HG03135 (cell line): Measurements from ENCODE around the gene NRF1.
"Not testable (repeated sequence)": the region's sequence is repeated elsewhere in the genome, so short reads cannot be mapped to it uniquely, and the experiment has no call there.

Experiments used
- ATAC-seq: cut with Tn5 transposase; IDR thresholded peaks from one replicate; pipeline ENCODE4 v1.9.1; 2021; ENCODE audit warnings: mild to moderate bottlenecking, moderate library complexity; ENCODE audit not compliant: unreplicated experiment

NRF1 gene

DNA sequence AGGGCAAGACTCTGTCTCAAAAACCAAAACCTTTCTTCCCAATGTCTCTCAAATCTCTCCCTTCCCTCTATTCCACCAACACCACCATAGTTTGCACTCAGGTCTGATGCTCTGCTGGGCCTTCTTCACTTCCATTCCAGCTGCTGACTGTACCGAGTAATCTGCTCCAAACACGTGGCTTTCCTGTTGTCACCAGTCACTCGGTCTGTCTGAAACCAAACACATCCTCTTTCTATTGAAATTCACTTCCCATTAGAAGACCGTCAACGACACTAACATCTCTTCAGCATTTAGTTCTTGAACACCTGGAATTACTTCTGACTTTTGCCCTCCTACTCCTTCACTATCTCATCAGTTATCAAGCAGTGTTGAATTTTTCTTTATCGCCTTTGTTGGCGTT, 4.7 kb upstream of the NRF1 start:
- ATAC-seq, result no peak

DNA sequence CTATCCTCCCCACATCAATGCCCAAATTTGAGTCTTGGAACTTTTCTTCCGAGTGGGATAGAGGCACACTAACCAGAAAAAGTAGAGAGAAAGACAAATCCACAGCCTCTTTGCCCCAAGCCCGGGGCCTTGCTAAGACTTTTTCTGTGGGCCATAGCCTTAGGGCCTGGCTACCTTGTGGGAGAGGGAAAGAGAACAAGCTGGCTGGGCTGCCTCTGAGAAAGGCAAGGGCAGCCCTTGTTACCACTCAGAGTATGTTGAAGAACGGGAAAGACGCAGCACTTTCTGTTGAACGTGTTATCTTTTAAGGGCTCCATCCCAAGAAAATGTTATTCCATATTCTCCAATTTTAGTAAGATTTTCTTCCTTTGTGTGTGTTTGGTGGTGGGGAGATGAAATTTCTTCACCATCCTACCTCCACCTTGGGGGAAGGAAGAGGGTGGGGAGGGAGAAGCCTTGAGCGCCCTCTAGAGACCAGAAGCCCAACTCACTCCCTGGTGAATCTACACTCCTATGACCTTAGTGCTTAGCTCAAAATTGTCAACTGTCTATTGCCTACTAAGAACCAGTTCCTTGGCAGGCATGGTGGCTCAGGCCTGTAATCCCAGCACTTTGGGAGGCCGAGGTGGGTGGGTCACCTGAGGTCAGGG, 3.9 kb upstream of the NRF1 start:
- ATAC-seq, result no peak

DNA sequence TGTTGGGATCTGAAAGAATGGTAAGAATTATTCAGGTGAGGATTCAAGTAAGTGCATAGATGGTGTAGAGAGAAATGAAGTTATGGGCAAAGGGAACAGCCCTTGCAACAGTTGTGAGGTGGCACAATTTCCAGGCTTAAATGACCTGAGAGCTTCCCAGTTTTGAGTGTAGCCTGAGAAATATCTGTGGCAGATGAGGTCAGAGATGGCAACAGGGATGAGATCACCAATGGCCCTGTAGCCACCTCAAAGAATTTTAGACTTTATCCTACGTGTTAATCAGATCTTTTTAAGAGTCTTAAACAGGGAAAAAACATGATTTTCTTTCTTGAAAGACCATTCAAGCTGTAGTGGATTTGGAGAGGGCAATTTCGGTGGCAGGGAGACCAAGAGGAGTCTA, 1.9 kb upstream of the NRF1 start:
- ATAC-seq, result no peak

DNA sequence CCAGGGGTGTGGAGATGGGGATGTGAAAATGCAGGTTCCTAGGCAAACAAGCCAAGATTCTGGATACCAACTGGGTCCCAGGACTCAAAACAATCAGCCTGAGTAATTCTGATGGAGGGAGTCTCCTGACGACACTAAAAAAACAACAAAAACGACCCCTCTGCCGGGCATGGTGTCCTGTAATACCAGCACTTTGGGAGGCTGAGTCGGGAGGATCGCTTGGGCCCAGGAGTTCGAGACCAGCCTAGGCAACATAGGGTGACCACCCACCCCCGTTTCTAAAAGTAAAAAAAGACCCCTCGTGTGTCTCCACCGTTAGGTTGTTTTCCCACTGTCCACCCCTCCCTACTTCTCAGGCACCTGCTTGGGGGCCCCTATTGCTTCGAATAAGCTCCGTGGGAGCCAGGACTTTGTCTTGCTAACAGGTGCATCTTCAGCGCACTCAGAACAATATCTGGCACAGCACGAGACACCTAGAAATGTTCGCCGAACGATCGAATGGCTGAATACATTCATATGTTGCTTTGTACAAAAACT, 743 bp upstream of the NRF1 start:
- no peak for ATAC-seq

DNA sequence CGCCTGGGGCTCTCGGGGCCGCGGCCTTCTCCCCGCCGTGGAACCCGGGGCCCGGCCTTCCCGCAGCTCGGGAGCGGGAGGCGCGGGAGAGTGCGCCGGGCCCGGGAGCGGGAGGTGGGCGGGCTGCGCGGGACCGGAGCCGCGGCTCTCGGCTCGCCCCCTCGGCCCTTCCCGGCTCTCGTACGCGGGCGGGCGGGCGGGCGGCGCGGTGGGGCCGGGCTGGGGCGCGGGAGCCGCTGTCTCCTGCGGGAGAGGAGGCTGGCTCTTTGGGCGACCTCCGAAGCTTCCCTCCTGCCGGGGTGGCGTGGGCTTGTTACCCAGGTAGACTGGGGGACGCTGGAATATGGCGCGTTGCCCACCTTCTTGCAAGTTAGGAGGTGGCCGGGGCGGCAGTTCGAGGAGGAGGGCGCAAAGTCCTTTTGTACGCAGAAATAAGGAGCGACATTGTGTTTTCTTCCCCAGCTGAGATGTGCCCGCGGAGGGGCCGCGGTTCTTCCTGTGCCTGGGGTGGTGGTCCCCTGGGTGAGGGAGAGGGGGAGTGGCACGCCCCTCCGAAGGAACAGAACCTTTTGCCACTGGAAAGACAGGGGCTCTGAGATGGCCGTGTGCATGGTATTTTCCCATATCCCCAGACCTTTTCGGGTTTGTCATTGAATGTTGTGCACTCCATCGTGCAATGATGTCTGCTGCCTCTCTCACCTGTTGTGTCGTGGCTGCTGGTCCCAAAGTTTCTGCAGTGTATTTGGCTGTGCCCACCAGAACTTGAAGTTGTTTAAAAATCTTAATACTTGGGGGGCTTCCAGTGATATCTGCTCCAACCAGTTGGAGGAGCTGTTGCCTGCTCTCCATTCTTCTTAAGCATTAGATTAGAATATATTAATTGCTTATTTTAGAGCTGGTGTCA, 844 bp downstream of the NRF1 start:
- peak; percentile 25 for ATAC-seq

DNA sequence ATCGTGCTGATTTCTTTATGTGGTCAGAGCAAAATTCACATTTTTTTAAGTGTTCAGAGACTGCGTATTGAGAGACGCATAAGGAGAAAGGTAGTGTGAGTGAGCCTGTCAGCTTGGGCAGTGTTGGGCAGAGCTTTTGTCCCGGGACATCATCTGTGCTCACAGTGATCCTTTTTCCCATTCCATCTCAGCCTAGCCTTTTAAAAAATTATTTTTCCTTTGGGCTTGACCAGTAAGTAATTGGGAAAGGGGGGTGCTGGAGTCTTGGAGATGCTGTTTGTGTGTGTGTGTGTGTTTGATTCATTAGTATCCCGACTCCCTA, 1.5 kb downstream of the NRF1 start:
- ATAC-seq, result no peak

DNA sequence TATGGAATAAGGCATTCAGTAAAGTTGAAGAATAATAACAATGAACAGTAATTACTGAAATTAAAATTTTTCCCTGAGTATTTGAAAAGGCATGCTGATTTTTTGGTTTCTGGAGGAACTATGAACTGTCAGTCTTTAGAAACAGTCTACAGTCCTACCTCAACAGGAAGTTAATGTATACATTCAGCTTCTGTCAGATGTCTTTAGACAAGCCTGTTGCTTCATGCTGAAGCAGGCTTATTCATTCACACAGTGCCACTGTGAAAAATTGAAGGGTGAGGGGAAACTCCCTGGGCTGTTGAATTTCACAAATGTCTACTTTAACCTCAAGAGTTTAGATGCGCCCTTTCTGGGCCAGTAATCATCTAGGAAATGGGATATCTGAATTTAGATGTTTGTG, 3.5 kb downstream of the NRF1 start:
- no peak for ATAC-seq

DNA sequence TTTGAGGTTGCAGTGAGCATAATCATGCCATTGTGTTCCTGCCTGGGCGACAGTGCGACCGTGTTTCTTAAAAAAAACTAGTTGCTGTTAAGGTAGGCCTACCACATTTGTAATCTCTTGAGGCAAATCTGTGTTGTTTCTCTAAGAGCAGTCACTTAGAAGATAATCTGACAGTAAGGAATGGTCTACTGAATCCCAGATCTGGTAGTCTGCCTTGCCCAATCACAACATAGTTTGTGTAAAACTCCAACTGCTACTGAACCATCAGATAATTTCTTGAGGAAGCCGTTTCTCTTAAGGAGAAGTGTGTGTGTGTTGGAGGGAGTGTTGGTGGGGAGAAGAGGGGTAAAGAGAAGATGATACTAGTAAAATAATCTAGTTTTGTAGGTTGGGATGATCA, 5.0 kb downstream of the NRF1 start:
- no peak for ATAC-seq

DNA sequence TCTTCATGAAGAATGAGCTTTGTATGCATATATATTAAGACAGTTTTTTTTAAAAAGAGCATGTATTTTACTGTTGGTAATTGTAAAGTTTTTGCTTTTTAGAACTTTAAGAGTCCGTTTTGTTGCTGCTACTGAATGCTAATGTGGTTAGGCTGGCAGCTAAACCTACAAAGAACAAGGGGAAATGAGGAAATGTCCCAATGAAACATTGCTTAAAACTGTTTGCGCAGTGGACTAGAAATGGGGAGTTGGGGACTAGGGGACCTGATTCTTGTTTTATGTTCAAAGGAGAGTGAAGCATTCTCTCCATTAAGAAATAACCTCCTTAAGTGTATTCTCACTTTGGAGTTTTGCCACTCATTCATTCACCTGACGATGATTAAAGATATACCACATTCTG, 5.7 kb downstream of the NRF1 start:
- ATAC-seq, result no peak

DNA sequence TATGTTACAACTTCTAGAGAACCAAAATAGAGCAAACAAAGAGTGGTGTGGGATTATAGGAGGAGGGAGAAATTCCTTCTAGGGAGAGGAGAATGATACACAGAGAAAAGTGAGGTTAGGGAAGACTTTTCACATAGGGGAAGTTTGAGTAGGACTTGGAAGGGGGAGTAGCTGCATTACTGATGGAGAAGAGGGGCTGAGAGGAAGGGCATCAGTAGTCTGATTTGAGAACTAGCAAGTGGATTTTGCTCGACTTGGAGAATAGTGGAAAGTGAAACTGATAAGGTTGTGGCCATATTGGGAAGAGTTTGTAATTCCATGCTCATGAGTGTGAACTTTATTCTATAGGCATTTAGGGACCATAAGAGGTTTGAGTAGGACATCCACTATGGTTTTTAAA, 6.1 kb downstream of the NRF1 start:
- ATAC-seq, result no peak

DNA sequence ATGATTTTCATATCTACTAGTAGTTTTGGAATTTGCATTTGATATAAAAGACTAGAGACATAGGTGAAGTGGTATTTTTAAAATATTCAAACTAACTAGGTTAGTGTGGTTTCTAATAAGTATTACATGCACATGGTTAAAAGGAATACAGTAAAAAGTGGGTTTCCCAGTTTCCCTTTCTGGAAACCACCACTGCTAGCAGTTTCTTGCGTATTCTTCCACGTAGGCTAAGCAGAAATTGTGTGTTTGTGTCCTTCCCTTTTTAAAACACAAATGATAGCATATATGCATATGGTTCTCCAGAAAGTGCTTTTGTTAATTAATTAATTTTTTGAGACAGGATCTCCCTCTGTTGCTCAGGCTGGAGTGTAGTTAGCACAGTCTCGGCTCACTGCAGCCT, 15.4 kb downstream of the NRF1 start:
- ATAC-seq, result no peak

DNA sequence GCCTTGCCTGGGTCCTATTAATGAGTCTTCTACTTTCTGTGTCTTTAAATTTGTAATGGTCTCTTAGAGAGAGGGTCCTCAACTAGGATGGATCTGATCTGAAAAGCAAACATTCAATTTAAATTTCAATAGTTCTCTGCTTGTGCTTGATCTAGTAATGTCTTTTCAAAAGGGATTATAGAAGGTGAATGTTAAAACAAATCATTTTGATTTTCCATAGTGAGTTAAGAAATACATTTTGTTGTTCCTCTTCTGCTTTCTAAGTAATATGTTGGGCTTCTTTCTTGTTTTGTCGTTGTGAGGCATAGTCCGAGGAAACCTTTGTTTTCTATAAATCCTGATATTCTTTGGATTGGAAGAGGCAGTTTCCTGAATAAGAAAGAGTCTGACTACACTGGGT, 18.8 kb downstream of the NRF1 start:
- no peak for ATAC-seq

DNA sequence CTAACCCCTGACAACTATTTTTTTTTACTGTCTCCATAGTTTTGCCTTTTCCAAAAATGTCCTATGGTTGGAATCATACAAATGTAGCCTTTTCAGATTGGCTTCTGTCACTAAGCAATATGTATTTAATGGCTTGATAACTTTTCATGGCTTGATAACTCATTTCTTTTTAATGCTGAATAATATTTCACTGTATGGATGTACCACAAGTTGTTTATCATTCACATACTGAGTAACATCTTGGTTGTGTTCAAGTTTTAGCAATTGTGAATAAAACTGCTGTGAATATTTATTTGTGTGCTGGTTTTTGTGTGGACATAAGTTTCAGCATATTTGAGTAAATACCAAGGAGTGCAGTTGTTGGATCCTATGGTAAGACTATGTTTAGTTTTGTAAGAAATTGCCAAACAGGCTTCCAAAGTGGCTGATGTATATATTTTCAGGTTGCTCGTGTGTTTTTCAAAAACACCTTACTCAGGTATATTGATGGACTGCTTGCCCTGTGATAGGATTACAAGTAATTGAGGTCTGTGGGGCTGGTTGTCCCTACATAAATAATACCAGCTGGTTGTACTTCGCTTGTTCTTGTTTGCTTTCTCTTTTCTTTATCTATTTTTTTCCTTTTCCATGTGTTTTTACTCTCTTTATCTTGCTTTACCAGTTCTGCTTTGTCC, 23.0 kb downstream of the NRF1 start:
- ATAC-seq, result no peak

DNA sequence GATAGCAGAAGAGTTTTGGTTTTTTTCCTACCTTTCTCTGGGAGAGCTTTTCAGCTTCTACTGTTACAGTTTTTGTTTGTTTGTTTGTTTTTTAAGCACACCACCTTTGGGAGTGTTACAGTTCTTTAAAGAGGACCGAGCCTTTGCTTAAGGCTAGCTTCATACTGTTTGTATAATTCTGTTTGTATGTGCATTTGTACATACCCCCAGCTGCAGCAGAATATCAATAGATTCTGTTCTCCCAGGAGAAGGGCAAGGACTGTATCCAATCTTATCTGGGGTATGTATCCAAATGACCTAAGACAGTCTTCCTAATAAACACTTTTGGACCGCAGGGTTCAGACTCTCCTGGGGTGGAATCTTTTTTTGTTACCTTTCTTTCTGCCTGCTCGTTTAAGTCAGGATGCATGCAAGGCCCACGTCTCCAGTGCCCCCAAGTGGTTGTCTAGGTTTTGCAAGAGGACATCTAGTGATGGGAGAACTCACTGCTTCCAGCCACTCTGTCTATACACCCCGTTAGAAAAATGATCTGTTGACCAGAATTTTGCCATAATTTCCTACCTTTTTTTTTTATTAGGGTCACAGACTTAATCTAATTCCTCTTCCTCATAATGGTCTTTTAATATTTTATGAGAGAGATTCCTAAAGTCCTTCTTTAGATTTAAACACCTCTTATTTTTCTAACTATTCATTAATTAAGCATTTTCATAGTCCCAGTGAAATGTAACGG, 23.9 kb downstream of the NRF1 start:
- peak; percentile 78 for ATAC-seq

DNA sequence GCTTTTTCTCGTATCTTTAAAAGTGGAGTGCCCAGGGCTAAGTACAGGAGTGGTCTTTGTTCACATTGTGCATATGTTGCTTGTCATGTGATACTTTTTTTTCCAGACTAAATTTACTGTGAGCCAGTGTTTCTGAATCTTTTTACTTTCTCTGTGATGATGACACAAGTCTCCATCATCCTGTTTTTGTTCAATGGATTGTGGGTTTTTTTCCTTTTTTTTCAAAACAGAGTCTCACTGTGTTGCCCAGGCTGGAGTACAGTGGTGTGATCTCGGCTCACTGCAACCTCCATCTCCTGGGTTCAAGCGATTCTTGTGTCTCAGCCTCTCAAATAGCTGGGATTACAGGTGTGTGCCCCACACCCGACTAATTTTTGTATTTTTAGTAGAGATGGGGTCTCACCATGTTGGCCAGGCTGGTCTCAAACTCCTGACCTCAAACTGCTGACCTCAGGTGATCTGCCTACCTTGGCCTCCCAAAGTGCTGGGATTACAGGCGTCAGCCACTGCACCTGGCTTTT, 24.6 kb downstream of the NRF1 start:
- ATAC-seq, result not testable (repeated sequence)

DNA sequence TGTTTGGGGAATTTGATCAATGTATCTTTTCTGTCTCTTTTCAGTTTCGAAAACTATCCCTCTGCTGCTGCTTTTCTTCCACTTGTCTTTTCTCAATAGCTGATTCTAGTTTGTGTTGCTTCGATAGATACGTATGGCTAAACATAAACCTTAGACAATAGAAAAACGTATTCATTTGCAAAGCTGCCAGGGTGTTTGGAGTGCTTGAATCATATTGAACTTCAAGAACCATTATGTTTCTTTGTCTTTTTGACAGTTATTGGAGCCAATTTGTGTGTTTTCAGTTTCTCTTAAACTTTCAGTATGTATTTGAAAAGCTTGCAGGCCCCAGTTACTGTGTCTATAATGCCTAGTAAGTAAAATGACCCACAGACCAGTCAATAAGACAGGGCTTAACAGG, 25.1 kb downstream of the NRF1 start:
- ATAC-seq, result no peak

DNA sequence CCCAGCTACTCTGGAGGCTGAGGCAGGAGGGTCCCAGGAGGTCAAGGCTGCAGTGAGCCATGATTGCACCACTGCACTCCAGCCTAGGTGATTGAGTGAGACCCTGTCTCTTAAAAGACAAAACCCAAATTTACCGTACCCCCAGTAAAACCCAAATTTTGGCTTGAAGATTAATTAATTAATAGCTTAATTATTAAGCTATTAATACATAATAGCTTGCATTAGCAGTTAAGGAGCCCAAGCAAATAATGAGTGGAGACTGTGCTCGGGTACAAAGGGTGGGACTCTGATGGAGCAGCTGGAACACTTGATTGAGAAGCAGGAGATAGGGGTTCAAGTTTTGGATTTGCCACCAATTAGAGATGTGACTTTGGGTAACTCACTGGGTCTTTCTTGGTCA, 28.9 kb downstream of the NRF1 start:
- no peak for ATAC-seq

DNA sequence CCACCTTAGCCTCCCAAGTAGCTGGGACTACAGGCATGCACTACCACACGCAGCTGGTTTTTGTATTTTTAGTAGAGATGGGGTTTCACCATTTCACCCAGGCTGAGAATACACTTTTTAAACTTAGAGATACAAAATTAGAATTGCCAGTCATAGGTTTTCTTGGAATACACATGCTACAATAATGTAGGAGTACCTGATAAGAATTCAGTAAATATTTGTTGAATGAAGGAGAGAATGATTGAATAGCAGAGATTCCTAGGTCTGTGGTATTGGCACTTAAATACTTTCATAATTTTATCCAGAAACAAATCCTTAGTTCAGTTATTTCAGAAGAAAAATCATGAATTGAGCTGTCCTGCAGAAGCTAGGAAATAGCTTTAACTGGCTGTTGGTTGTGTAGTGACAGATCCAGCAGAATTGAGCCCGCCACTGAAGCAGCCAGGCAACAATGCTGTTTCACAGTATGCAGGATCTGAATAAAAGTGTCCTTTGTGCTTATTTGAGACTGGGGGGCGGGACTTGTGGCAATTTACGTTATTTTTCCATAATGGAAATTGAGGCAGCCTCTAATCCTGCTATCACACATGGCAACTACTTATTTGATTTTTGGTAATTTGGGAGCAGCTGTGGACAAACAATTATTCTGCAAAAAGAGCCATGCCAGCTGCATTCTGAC, 31.5 kb downstream of the NRF1 start:
- no peak for ATAC-seq

DNA sequence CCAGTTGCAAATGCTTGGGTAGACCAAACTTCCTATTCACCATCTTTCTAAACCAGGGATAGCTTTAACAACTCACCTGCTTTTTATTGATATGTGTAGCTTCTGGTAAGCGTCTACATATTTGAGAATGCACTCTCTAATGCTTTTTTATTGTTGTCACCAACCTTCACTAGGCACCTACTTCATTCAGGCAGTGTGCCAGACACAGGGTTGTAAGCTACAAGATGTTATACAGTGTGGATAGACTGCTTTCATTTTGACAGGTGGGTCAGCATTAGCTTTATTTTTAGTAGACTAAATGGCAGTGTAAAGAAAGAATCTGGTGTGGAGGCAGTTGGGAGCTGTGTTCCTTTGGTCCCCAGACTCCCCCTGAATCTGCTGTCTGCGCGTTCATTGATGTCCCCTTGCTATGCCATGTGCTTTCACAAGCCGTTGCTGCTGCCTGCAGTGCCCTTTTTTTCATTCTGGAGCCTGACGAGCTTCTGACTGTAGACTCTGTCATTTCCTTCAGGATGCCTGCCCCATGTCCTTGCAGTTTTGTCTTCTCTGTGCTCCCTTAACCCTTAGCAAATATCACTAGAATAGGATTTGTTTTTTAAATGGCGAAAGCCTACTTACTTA, 32.1 kb downstream of the NRF1 start:
- no peak for ATAC-seq

DNA sequence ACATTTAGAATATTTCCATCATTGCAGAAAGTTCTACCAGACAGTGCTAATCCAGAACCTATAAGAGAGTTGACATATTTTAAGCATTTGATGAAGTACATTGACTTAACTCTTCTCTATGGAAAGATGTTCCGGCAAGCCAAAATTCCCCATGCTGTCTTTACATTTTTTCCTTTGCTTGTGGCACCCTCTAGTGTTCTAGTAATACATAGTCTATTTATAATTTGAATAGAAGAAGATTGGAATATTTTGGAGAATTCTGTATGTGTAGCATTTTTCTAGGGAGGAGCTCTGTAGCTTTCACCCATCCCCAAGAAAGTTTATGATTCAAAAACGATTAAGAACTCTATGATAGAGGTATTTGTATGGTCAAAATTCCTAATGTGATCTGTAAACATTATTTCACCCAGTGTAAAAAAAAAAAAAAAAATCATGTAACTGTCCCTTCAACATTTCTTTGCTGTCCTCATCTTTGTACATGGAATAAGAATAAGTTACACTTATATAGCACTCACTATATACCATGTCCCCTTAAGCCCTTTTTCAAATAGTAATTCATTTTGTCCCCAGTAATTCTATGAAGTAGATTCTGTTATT, 33.2 kb downstream of the NRF1 start:
- ATAC-seq, result no peak
